ENCODE measurements around the gene SLFN12L. TPM values are rescaled to one million over a fixed set of nuclear protein-coding genes. Genes with fewer than 3 reads are reported as not detected.
A peak's percentile ranks its signal among the peaks of the same experiment; 100 is the strongest.

The SLFN12L gene
- total and polyA plus RNA-seq, 10 of the 15 experiments (the other 5 are each of a cell fraction or from before 2014, with no cell fraction given): 1.0 to 21.3 (median 9.4) TPM

- ChIA-PET SMC1A (ENCODE audit: uncharacterized antibody, unreplicated experiment) (interaction anchor here (0.7 to 12.6 kb wide), 10 partner anchors 39 to 368 kb away, joined by 3 to 251 read pairs (median 6); partner anchors contain the start of genes AP2B1, PEX12, SLFN11 and SLFN12), RAD21 (ENCODE audit: unreplicated experiment) (interaction anchor here (0.7 to 8.2 kb wide), 7 partner anchors 39 to 399 kb away, joined by 3 to 171 read pairs (median 11); partner anchors contain the start of genes PEX12, SLFN11, SLFN13 and TAF15), POLR2A (interaction anchor here (0.6 to 1.0 kb wide), 6 partner anchors 86 to 1856 kb away, joined by 3 to 5 read pairs (median 3); partner anchors contain the start of gene SLFN13), CTCF (interaction anchor here (0.6 to 16.4 kb wide), 24 partner anchors 8 to 457 kb away, joined by 3 to 321 read pairs (median 4); partner anchors contain the start of genes PEX12, SLFN11, SLFN13 and SLFN14)
- H4K20me1 ChIP-seq (ENCODE audit: control insufficient read depth, insufficient read depth): no peaks in the 10 kb centered on the region
- FAIRE-seq (no peak), DNase-seq (ENCODE audit: low read depth, low spot score) (no peak), ATAC-seq (no peak)
- no peaks in the 10 kb centered on the region for H3K36me3 ChIP-seq (ENCODE audit: control insufficient read depth in 2 of 2, insufficient read depth in 2 of 2, low read length in 1 of 2)
- in situ Hi-C loops (cut with MboI) (loop anchor here (5.0 kb wide), 3 partner anchors 167 to 372 kb away; partner anchors contain the start of gene SLFN11), intact Hi-C loops (cut with micrococcal nuclease; ENCODE audit: unreplicated experiment) (loop anchor here (1.0 to 10.0 kb wide), 5 partner anchors 107 to 395 kb away; partner anchors contain the start of genes NLE1, SLFN12, SLFN5 and UNC45B)
- H3K27ac ChIP-seq (ENCODE audit: control insufficient read depth, insufficient read depth): peak overlapping the region; percentile 92
- H3K4me2 ChIP-seq (ENCODE audit: control insufficient read depth, insufficient read depth): peak overlapping the region; percentile 85
- peaks cover 54% of the 10 kb centered on the region for H3K79me2 ChIP-seq (ENCODE audit: control insufficient read depth, insufficient read depth, low read length)
- no peaks in the 10 kb centered on the region for H3K9me3 ChIP-seq (replicated peaks; ENCODE audit: control insufficient read depth, insufficient read depth, low read length)
- peak overlapping the region; percentile 84 for H3K4me3 ChIP-seq
- H3K9ac ChIP-seq (ENCODE audit: control insufficient read depth, insufficient read depth, low read length): peak overlapping the region; percentile 80
- peak; percentile 35; the same call in 1 of the 2 replicates for TF ChIP-seq TBL1XR1 (IDR thresholded peaks at IDR 0.05; ENCODE audit: low read depth, low read length)
- TF ChIP-seq PKNOX1 (IDR thresholded peaks at IDR 0.05): no peak
- TF ChIP-seq, protein P1, sequence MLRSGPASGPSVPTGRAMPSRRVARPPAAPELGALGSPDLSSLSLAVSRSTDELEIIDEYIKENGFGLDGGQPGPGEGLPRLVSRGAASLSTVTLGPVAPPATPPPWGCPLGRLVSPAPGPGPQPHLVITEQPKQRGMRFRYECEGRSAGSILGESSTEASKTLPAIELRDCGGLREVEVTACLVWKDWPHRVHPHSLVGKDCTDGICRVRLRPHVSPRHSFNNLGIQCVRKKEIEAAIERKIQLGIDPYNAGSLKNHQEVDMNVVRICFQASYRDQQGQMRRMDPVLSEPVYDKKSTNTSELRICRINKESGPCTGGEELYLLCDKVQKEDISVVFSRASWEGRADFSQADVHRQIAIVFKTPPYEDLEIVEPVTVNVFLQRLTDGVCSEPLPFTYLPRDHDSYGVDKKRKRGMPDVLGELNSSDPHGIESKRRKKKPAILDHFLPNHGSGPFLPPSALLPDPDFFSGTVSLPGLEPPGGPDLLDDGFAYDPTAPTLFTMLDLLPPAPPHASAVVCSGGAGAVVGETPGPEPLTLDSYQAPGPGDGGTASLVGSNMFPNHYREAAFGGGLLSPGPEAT (IDR thresholded peaks at IDR 0.05; ENCODE audit: low read depth): 0 out of 2 replicates have a peak, but pooled peaks have one; percentile 9
- TF ChIP-seq IKZF2 (IDR thresholded peaks at IDR 0.05): 0 out of 4 replicates have a peak, but pooled peaks of 1 of the 2 experiments have one; percentile 9
- no peak for TF ChIP-seq BHLHE40 (IDR thresholded peaks at IDR 0.05; ENCODE audit: borderline replicate concordance in 1 of 2, low read depth in 2 of 2, low read length in 1 of 2)
- TF ChIP-seq IKZF1 (conservative IDR thresholded peaks at IDR 0.05): 0 out of 2 replicates have a peak, but pooled peaks have one; percentile 13
- no peaks in the 10 kb centered on the region for H3K27me3 ChIP-seq (replicated peaks in 1 of 2; ENCODE audit: control insufficient read depth in 2 of 2, insufficient read depth in 2 of 2, low read length in 1 of 2)
- 2% methylated on average over 5 of the region's 5 CpGs for WGBS (ENCODE audit: insufficient coverage, insufficient replicate concordance, low lambda C conversion rate, missing lambda C conversion rate)
- H3K4me1 ChIP-seq (ENCODE audit: control insufficient read depth, insufficient read depth, low read length): peaks cover 19% of the 10 kb centered on the region
- TSS peak; percentile 41 for BruUV-seq (replicated peaks)
- H2AFZ ChIP-seq (ENCODE audit: control insufficient read depth, low read depth, low read length): peak overlapping the region; percentile 61
Observed at GRCh38 chr17:35539659-35540026, 2.2 kb upstream of the SLFN12L start.

All from GM12878 (cell line).